PC-3 (cell line): ENCODE results near the gene GTF3C5. TPM values are rescaled to one million over a fixed set of nuclear protein-coding genes. Genes with fewer than 3 reads are reported as not detected.

Experiments used
- ATAC-seq: fragments of 200-7000 bp; cut with Tn5 transposase; 2 replicates; pipeline ENCODE4 v1.9.1; 2020; ENCODE audit warnings: mild to moderate bottlenecking, moderate library complexity
- BruUV-seq: library from RNA; stranded (reverse); fragments of 400-500 nt; replicated peaks from 2 replicates; lab custom pipeline; 2021; lab: Mats Ljungman, UMichigan
- CTCF ChIA-PET: fragments of 300-600 bp; sonication (Branson Sonifier 250); formaldehyde crosslinking; loops from one replicate; lab custom pipeline; 2022; ENCODE audit warnings: antibody characterized with exemption; lab: Charles Lee
- POLR2A ChIA-PET: fragments of 300-600 bp; sonication (Branson Sonifier 250); formaldehyde crosslinking; loops from one replicate; lab custom pipeline; 2022; ENCODE audit warnings: antibody characterized with exemption; ENCODE audit not compliant: unreplicated experiment; lab: Charles Lee
- DNase-seq: peaks from one replicate; pipeline ENCODE4 v3.0.0-alpha.2; 2015
- H2AFZ ChIP-seq: fragments of 300-600 bp; sonication (generic); 2 replicates; pipeline ENCODE4 v1.6.0; 2016; ENCODE audit warnings: antibody characterized with exemption, low read length
- H3F3A ChIP-seq: fragments of 300-600 bp; sonication (generic); one replicate; pipeline ENCODE4 v1.6.0; 2017; ENCODE audit warnings: antibody characterized with exemption, low read length, control low read depth, mild to moderate bottlenecking; ENCODE audit not compliant: unreplicated experiment
- H3K27ac ChIP-seq: fragments of 300-600 bp; sonication (generic); 2 replicates; pipeline ENCODE4 v1.5.1; 2016; ENCODE audit warnings: mild to moderate bottlenecking, low read length
- H3K27me3 ChIP-seq: fragments of 300-600 bp; sonication (generic); 2 replicates; pipeline ENCODE4 v1.6.1; 2016; ENCODE audit warnings: low read length, mixed read lengths
- H3K36me3 ChIP-seq: fragments of 300-600 bp; sonication (generic); 2 replicates; pipeline ENCODE4 v1.6.1; 2016; ENCODE audit warnings: low read depth, mixed run types, low read length, mixed read lengths
- H3K4me1 ChIP-seq: fragments of 300-600 bp; sonication (generic); 2 replicates; pipeline ENCODE4 v1.5.1; 2016; ENCODE audit warnings: low read length; ENCODE audit not compliant: insufficient read depth
- H3K4me2 ChIP-seq: fragments of 300-600 bp; sonication (generic); 2 replicates; pipeline ENCODE4 v1.6.0; 2016; ENCODE audit warnings: low read length
- H3K4me3 ChIP-seq: fragments of 300-600 bp; sonication (generic); 2 replicates; pipeline ENCODE4 v1.5.1; 2016; ENCODE audit warnings: mild to moderate bottlenecking, low read length, mixed read lengths
- H3K79me2 ChIP-seq: fragments of 300-600 bp; sonication (generic); 2 replicates; pipeline ENCODE4 v1.6.1; 2017; ENCODE audit warnings: low read length, mixed read lengths
- H3K9ac ChIP-seq: fragments of 300-600 bp; sonication (generic); 2 replicates; pipeline ENCODE4 v1.6.0; 2016; ENCODE audit warnings: mild to moderate bottlenecking, low read length
- H3K9me2 ChIP-seq: fragments of 300-600 bp; sonication (generic); replicated peaks from 2 replicates; pipeline ENCODE4 v1.6.1; 2016; ENCODE audit warnings: mixed run types, low read length, mixed read lengths
- H3K9me3 ChIP-seq: fragments of 300-600 bp; sonication (generic); 2 replicates; pipeline ENCODE4 v1.6.1; 2016; ENCODE audit warnings: low read length, mixed read lengths
- H4K20me1 ChIP-seq: fragments of 300-600 bp; sonication (generic); 2 replicates; pipeline ENCODE4 v1.6.1; 2016; ENCODE audit warnings: low read length, mixed read lengths
- EZH2 ChIP-seq: fragments of 300-600 bp; sonication (generic); IDR thresholded peaks from one replicate; pipeline ENCODE4 v1.6.1; 2017; ENCODE audit warnings: antibody characterized with exemption, mild to moderate bottlenecking, low read length; ENCODE audit not compliant: unreplicated experiment
- EZH2phosphoT487 ChIP-seq: fragments of 300-600 bp; sonication (generic); IDR thresholded peaks from 2 replicates; pipeline ENCODE4 v1.6.1; 2018; ENCODE audit warnings: mild to moderate bottlenecking, antibody characterized with exemption, low read length, borderline replicate concordance
- intact Hi-C: fragments of 100-400 bp; cut with micrococcal nuclease; formaldehyde crosslinking; loops from 2 replicates; pipeline ENCODE4 v1.9.0; 2023
- total RNA-seq: library from RNA; depleted of rRNA; stranded (reverse); fragments of >200 nt; gene quantifications from 2 replicates; pipeline ENCODE4 v1.2.3, GENCODE V29; 2014
- TF ChIP-seq, protein P1 (sequence below): fragments of 300-600 bp; sonication (generic); conservative IDR thresholded peaks from 2 replicates; pipeline ENCODE4 v1.5.1; 2017; ENCODE audit warnings: antibody characterized with exemption, low read depth, mild to moderate bottlenecking, low read length

Gene GTF3C5
- total RNA-seq, 1 experiment from 2014 or later = 78.5 TPM

DNA sequence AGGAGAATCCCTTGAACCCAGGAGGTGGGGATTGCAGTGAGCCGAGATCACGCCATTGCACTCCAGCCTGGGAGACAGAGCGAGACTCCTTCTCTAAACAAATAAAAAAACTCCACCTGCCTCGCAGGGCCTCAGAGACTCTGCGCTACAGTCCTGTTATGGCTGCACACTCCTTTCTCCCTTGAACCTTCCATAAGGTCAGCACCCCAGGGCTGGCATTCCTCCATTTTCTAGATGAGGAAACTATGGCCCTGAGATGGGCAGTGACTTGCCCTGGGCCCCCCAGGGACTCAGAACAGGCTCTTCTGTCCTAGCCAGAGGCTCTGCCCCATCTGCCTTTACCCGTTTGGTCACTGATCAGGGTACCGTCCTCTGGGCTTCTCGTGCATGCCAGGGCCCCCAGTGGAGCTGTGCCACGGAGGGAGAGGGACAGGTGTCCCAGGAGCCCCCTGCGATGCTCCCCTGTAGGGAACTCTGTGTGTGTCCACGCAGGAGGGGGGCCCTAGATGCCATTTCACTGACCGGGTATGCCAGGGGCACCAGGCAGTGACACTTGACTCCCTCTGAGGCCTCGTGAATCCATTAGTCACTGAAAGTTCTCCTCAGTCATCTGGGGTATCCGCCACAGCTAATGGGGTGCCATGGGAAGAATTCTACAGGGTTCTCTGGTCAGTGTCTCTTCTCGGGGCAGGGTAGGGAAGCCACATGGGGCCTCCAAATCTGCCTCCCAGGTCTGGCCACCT, 74.1 kb downstream of the GTF3C5 start:
- no peaks in the 10 kb centered on the region for H3F3A ChIP-seq
- H3K27me3 ChIP-seq = no peaks in the 10 kb centered on the region
- intact Hi-C loops = no loop called here
- peaks cover 9% of the 10 kb centered on the region; the same call in 1 of the 2 replicates for H3K4me1 ChIP-seq
- H3K4me2 ChIP-seq = no peak overlapping the region
- no peaks in the 10 kb centered on the region for H3K79me2 ChIP-seq
- no peak overlapping the region for H2AFZ ChIP-seq
- H3K9me2 ChIP-seq = no peaks in the 10 kb centered on the region
- TF ChIP-seq EZH2 = no peak
- TF ChIP-seq EZH2phosphoT487 = no peak
- TF ChIP-seq, protein P1, sequence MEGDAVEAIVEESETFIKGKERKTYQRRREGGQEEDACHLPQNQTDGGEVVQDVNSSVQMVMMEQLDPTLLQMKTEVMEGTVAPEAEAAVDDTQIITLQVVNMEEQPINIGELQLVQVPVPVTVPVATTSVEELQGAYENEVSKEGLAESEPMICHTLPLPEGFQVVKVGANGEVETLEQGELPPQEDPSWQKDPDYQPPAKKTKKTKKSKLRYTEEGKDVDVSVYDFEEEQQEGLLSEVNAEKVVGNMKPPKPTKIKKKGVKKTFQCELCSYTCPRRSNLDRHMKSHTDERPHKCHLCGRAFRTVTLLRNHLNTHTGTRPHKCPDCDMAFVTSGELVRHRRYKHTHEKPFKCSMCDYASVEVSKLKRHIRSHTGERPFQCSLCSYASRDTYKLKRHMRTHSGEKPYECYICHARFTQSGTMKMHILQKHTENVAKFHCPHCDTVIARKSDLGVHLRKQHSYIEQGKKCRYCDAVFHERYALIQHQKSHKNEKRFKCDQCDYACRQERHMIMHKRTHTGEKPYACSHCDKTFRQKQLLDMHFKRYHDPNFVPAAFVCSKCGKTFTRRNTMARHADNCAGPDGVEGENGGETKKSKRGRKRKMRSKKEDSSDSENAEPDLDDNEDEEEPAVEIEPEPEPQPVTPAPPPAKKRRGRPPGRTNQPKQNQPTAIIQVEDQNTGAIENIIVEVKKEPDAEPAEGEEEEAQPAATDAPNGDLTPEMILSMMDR = no peak
- H3K4me3 ChIP-seq = no peak overlapping the region
- ATAC-seq (no peak), DNase-seq (no peak)
- no peak overlapping the region for H3K9ac ChIP-seq
- H3K36me3 ChIP-seq = peaks cover 9% of the 10 kb centered on the region; the same call in 1 of the 2 replicates
- ChIA-PET POLR2A (no interaction called here), CTCF (no interaction called here)
- no peak overlapping the region for H3K27ac ChIP-seq
- BruUV-seq = no TSS peak
- H4K20me1 ChIP-seq = no peaks in the 10 kb centered on the region
- no peaks in the 10 kb centered on the region for H3K9me3 ChIP-seq

DNA sequence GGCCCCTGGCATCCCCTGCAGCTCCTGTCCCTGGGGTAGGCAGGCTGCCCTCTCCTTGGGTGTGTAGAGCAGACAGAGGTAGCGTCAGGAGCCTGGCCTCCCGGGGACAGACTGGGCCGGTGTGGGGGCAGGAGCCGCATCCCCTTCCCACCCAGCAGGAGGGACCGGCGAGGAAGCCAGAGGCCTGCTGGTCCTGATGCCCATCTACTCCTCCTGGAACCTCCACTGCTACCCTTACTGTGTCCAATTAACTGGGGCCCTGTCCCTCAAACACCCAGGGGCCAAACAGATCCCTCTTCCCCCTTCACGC, 74.6 kb downstream of the GTF3C5 start:
- Histone ChIP-seq H3K4me1 (peaks cover 9% of the 10 kb centered on the region; the same call in 1 of the 2 replicates), H3K4me2 (no peak overlapping the region), H3K9me2 (no peaks in the 10 kb centered on the region), H3K27ac (no peak overlapping the region), H3F3A (no peaks in the 10 kb centered on the region), H3K9me3 (no peaks in the 10 kb centered on the region), H3K27me3 (no peaks in the 10 kb centered on the region), H3K9ac (no peak overlapping the region), H3K79me2 (no peaks in the 10 kb centered on the region), H4K20me1 (no peaks in the 10 kb centered on the region), H3K36me3 (peaks cover 9% of the 10 kb centered on the region; the same call in 1 of the 2 replicates), H3K4me3 (no peak overlapping the region), H2AFZ (no peak overlapping the region)
- TF ChIP-seq EZH2 = no peak
- no peak for TF ChIP-seq EZH2phosphoT487
- TF ChIP-seq, protein P1 = no peak
- ChIA-PET CTCF (interaction anchor here (0.5 kb wide), 1 partner anchor 39 kb away, joined by 5 read pairs; no protein-coding TSS in a partner anchor), POLR2A (no interaction called here)
- intact Hi-C loops = no loop called here
- no peak for DNase-seq
- ATAC-seq = no peak
- no TSS peak for BruUV-seq
